Esophagus (tissue), 2 donors: ENCODE data around the gene CNTN2. TPM values are rescaled to one million over a fixed set of nuclear protein-coding genes. Genes with fewer than 3 reads are reported as not detected.

ENCODE experiments used
- H3K27ac ChIP-seq, 2 donors: one replicate each; pipeline ENCODE4 v1.5.1; 2013; ENCODE audit warnings: low read depth in 2 of 2, mild to moderate bottlenecking in 2 of 2, inconsistent platforms in 1 of 2, low read length in 1 of 2, moderate library complexity in 1 of 2
- H3K27me3 ChIP-seq, 2 donors: one replicate each; pipeline ENCODE4 v1.6.1; 2013; ENCODE audit warnings: low read length in 2 of 2, control low read depth in 1 of 2, mild to moderate bottlenecking in 1 of 2; ENCODE audit not compliant: insufficient read depth in 2 of 2, control insufficient read depth in 1 of 2
- H3K36me3 ChIP-seq, 2 donors: one replicate each; pipeline ENCODE4 v1.6.1; 2013; ENCODE audit warnings: low read length in 1 of 2; ENCODE audit not compliant: control insufficient read depth in 2 of 2, insufficient read depth in 2 of 2
- H3K4me1 ChIP-seq, 2 donors: one replicate each; pipeline ENCODE4 v1.6.1; 2013; ENCODE audit warnings: low read length in 1 of 2; ENCODE audit not compliant: control insufficient read depth in 2 of 2, insufficient read depth in 2 of 2
- H3K4me3 ChIP-seq, 2 donors: one replicate each; pipeline ENCODE4 v1.5.1; 2013; ENCODE audit warnings: low read length in 2 of 2, mild to moderate bottlenecking in 2 of 2, low read depth in 1 of 2, moderate library complexity in 1 of 2
- H3K9me3 ChIP-seq, 2 donors: one replicate each; pipeline ENCODE4 v1.6.1; 2013; ENCODE audit warnings: mild to moderate bottlenecking in 2 of 2, low read depth in 1 of 2, low read length in 1 of 2, moderate library complexity in 1 of 2; ENCODE audit not compliant: control insufficient read depth in 2 of 2, insufficient read depth in 1 of 2
- whole genome bisulfite sequencing, 2 donors: extraction: QIAGEN DNeasy Blood & Tissue Kit; methylation state at CpG; one replicate each; pipeline ENCODE4 v1.1.7; 2013; 5-methylcytosine and 5-hydroxymethylcytosine counted together
- polyA plus RNA-seq, 2 donors: library from polyadenylated mRNA; stranded (reverse); fragments of 200-250 nt; gene quantifications; one replicate each; pipeline ENCODE4 v1.2.3, GENCODE V29; 2013
- donor health status: healthy with polysubstance abuse.
- donor health status: Bipolar disorder and iron deficiency.

Gene CNTN2
- polyA plus RNA-seq, 2 donors = 0.02 to 0.06 TPM

- Histone ChIP-seq H3K27ac (no peak overlapping the region), H3K4me1 (no peaks in the 10 kb centered on the region)
- WGBS, 2 donors = 74 to 75% methylated on average over 9 of the region's 9 CpGs
Measured at GRCh38 chr1:205048382-205048781, 5.4 kb downstream of the CNTN2 start.

DNA sequence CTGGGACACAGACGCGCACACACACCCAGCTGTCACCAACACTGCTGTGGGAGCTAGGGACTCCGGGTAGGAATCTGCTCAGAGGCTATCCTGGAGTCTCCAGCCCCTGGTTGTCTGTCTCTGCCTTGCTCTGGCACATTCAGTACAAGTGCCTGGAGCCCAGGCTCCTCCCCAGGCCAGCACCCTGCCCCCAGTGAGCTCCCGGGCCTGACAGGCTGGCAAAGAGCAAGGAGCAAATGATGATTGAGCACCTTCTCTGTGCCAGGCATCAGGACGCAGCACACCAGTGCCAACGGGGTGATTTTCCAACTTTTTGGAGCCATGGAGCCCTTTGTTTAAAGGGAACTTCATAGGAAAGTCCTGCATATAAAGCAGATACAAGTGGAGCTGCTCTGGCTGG, 6.5 kb downstream of the CNTN2 start:
- Histone ChIP-seq H3K4me1 (no peaks in the 10 kb centered on the region), H3K9me3 (peaks cover 0 to 3% of the 10 kb centered on the region in 2 donors), H3K4me3 (no peak overlapping the region), H3K27me3 (peaks cover 2 to 3% of the 10 kb centered on the region in 2 donors), H3K36me3 (no peaks in the 10 kb centered on the region), H3K27ac (no peak overlapping the region)
- 44 to 55% methylated on average over 6 of the region's 6 CpGs for WGBS, 2 donors

More at GRCh38 chr1:205048382-205048781, 5.4 kb downstream of the CNTN2 start:
- Histone ChIP-seq H3K27me3 (peaks cover 8 to 13% of the 10 kb centered on the region in 2 donors), H3K9me3 (peaks cover 0 to 3% of the 10 kb centered on the region in 2 donors), H3K36me3 (no peaks in the 10 kb centered on the region), H3K4me3 (no peak overlapping the region)

DNA sequence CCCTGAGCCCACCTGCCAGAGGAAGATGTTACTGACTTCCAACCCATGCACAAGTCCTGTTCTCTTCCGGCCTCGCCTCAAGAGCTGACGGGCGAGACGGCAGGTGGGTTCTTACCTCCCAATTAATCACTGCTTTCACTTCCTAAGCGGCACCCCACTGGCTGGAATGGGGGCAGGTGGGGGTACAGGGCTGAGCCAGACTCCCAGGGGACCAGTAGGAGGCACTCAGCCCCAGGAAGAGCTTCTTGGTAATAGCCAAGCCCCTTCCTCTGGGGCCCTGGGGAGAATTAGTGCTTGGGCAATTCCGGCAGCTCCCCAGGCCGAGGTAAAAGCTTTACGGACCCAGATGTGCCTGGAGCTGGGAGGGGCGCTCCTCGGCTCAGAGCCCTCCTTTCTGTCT, 9.7 kb downstream of the CNTN2 start:
- no peaks in the 10 kb centered on the region for H3K36me3 ChIP-seq
- 79 to 85% methylated on average over 11 of the region's 11 CpGs for WGBS, 2 donors
- no peak overlapping the region for H3K27ac ChIP-seq
- H3K9me3 ChIP-seq = no peaks in the 10 kb centered on the region
- no peak overlapping the region for H3K4me3 ChIP-seq
- H3K4me1 ChIP-seq = no peaks in the 10 kb centered on the region
- H3K27me3 ChIP-seq = peaks cover 2 to 3% of the 10 kb centered on the region in 2 donors

GRCh38 chr1:205053296-205053695, 10.3 kb downstream of the CNTN2 start:
- no peaks in the 10 kb centered on the region for H3K9me3 ChIP-seq
- H3K27me3 ChIP-seq = peaks cover 0 to 2% of the 10 kb centered on the region in 2 donors
- H3K36me3 ChIP-seq = no peaks in the 10 kb centered on the region
- H3K4me1 ChIP-seq = no peaks in the 10 kb centered on the region
- no peak overlapping the region for H3K4me3 ChIP-seq
- no peak overlapping the region for H3K27ac ChIP-seq
- 85 to 88% methylated on average over 5 of the region's 5 CpGs for WGBS, 2 donors

- no peaks in the 10 kb centered on the region for H3K36me3 ChIP-seq
- H3K9me3 ChIP-seq = no peaks in the 10 kb centered on the region
- peaks cover 0 to 2% of the 10 kb centered on the region in 2 donors for H3K27me3 ChIP-seq
- WGBS, 2 donors = 49% methylated on average over 7 of the region's 7 CpGs
- no peak overlapping the region for H3K27ac ChIP-seq
- H3K4me1 ChIP-seq = no peaks in the 10 kb centered on the region
- H3K4me3 ChIP-seq = no peak overlapping the region
Measured at GRCh38 chr1:205054013-205054412, 11.0 kb downstream of the CNTN2 start.

DNA sequence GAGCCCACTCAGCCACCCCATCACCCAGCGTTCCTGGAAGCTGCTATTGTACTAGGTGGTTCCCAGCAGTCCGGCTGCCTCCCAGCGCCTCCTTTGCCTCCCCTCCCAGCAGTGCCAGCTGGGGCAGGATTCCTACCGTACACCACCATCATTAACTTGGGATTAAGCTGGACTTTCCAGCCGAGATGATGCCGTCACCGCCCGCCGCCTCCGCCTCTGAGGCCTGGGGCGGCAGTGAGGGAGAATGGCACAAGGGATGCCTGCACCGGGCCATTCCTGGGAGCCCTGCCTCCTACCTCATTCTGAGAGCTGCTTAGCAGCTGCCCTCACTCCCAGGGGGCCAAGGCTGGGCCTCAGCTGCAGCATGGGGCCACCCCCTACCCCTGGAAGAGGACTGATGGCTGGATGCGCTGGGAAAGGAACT, 13.2 kb downstream of the CNTN2 start:
- Histone ChIP-seq H3K4me1 (no peaks in the 10 kb centered on the region), H3K27me3 (peaks cover 0 to 2% of the 10 kb centered on the region in 2 donors), H3K27ac (no peak overlapping the region), H3K4me3 (no peak overlapping the region), H3K9me3 (no peaks in the 10 kb centered on the region), H3K36me3 (no peaks in the 10 kb centered on the region)
- 74 to 76% methylated on average over 13 of the region's 13 CpGs for WGBS, 2 donors

GRCh38 chr1:205056956-205057568, 14.1 kb downstream of the CNTN2 start:
- Histone ChIP-seq H3K27me3 (peaks cover 0 to 2% of the 10 kb centered on the region in 2 donors), H3K4me3 (no peak overlapping the region), H3K4me1 (no peaks in the 10 kb centered on the region), H3K36me3 (no peaks in the 10 kb centered on the region), H3K9me3 (no peaks in the 10 kb centered on the region), H3K27ac (no peak overlapping the region)
- 89 to 94% methylated on average over 6 of the region's 6 CpGs for WGBS, 2 donors

GRCh38 chr1:205057808-205058575, 15.0 kb downstream of the CNTN2 start:
- H3K4me1 ChIP-seq = no peaks in the 10 kb centered on the region
- no peak overlapping the region for H3K4me3 ChIP-seq
- H3K9me3 ChIP-seq = no peaks in the 10 kb centered on the region
- 87 to 91% methylated on average over 19 of the region's 19 CpGs for WGBS, 2 donors
- peaks cover 0 to 2% of the 10 kb centered on the region in 2 donors for H3K27me3 ChIP-seq
- H3K36me3 ChIP-seq = no peaks in the 10 kb centered on the region
- no peak overlapping the region for H3K27ac ChIP-seq

GRCh38 chr1:205058853-205059252, 15.8 kb downstream of the CNTN2 start:
- no peaks in the 10 kb centered on the region for H3K36me3 ChIP-seq
- WGBS, 2 donors = 93% methylated on average over 12 of the region's 12 CpGs
- H3K9me3 ChIP-seq = no peaks in the 10 kb centered on the region
- no peak overlapping the region for H3K27ac ChIP-seq
- no peak overlapping the region for H3K4me3 ChIP-seq
- H3K4me1 ChIP-seq = no peaks in the 10 kb centered on the region
- peaks cover 0 to 2% of the 10 kb centered on the region in 2 donors for H3K27me3 ChIP-seq
